ENCODE results near the gene DYNC1LI1.

The DYNC1LI1 gene

GRCh38 chr3:32570421-32571191, at the start of gene DYNC1LI1:
TSS of gene DYNC1LI1 (minus strand) at chr3:32570858. CDS start at chr3:32570770, 88 bp downstream.
- peak; percentile 99 for DNase-seq (ENCODE audit: low spot score)

- DNase-seq (ENCODE audit: low spot score), result no peak
Measured at GRCh38 chr3:32619395-32619794, 48.7 kb upstream of the DYNC1LI1 start.

- no peak for DNase-seq (ENCODE audit: low spot score)
Measured at GRCh38 chr3:32616267-32616962, 45.8 kb upstream of the DYNC1LI1 start.

GRCh38 chr3:32614956-32615355, 44.3 kb upstream of the DYNC1LI1 start:
- DNase-seq (ENCODE audit: low spot score), result peak; percentile 52

- DNase-seq (ENCODE audit: low spot score), result no peak
Measured at GRCh38 chr3:32613183-32613582, 42.5 kb upstream of the DYNC1LI1 start.

- no peak for DNase-seq (ENCODE audit: low spot score)
Measured at GRCh38 chr3:32612547-32612946, 41.9 kb upstream of the DYNC1LI1 start.

- no peak for DNase-seq (ENCODE audit: low spot score)
Measured at GRCh38 chr3:32607522-32607921, 36.9 kb upstream of the DYNC1LI1 start.

- no peak for DNase-seq (ENCODE audit: low spot score)
Measured at GRCh38 chr3:32606960-32607359, 36.3 kb upstream of the DYNC1LI1 start.

- DNase-seq (ENCODE audit: low spot score), result no peak
Measured at GRCh38 chr3:32606277-32606676, 35.6 kb upstream of the DYNC1LI1 start.

GRCh38 chr3:32603064-32603463, 32.4 kb upstream of the DYNC1LI1 start:
- no peak for DNase-seq (ENCODE audit: low spot score)

- DNase-seq (ENCODE audit: low spot score), result no peak
Measured at GRCh38 chr3:32602206-32602605, 31.5 kb upstream of the DYNC1LI1 start.

GRCh38 chr3:32601722-32602121, 31.1 kb upstream of the DYNC1LI1 start:
- no peak for DNase-seq (ENCODE audit: low spot score)

- DNase-seq (ENCODE audit: low spot score), result no peak
Measured at GRCh38 chr3:32597656-32598055, 27.0 kb upstream of the DYNC1LI1 start.

- no peak for DNase-seq (ENCODE audit: low spot score)
Measured at GRCh38 chr3:32596909-32597369, 26.3 kb upstream of the DYNC1LI1 start.

GRCh38 chr3:32596282-32596908, 25.7 kb upstream of the DYNC1LI1 start:
- no peak for DNase-seq (ENCODE audit: low spot score)

- no peak for DNase-seq (ENCODE audit: low spot score)
Measured at GRCh38 chr3:32595323-32595722, 24.7 kb upstream of the DYNC1LI1 start.

- DNase-seq (ENCODE audit: low spot score), result peak; percentile 48
Measured at GRCh38 chr3:32593903-32594525, 23.4 kb upstream of the DYNC1LI1 start.

GRCh38 chr3:32592696-32593353, 22.2 kb upstream of the DYNC1LI1 start:
- no peak for DNase-seq (ENCODE audit: low spot score)

GRCh38 chr3:32592011-32592410, 21.4 kb upstream of the DYNC1LI1 start:
- no peak for DNase-seq (ENCODE audit: low spot score)

- no peak for DNase-seq (ENCODE audit: low spot score)
Measured at GRCh38 chr3:32591186-32591585, 20.5 kb upstream of the DYNC1LI1 start.

GRCh38 chr3:32586356-32586755, 15.7 kb upstream of the DYNC1LI1 start:
- no peak for DNase-seq (ENCODE audit: low spot score)

GRCh38 chr3:32584660-32585059, 14.0 kb upstream of the DYNC1LI1 start:
- DNase-seq (ENCODE audit: low spot score), result no peak

All from AG20443 (cell line).